Breast epithelium (tissue), 3 donors: ENCODE results near the gene RTN4R.
"Not testable (repeated sequence)": the region's sequence is repeated elsewhere in the genome, so short reads cannot be mapped to it uniquely, and the experiment has no call there.

Source experiments
- CTCF ChIP-seq, 3 donors: fragments of 450-650 bp; IDR thresholded peaks; one replicate each; pipeline ENCODE4 v1.5.1; 2016 to 2017; ENCODE audit warnings: antibody characterized with exemption in 3 of 3, mild to moderate bottlenecking in 3 of 3, moderate library complexity in 3 of 3
- POLR2A ChIP-seq: fragments of 450-650 bp; IDR thresholded peaks from one replicate; pipeline ENCODE4 v1.6.1; 2016; ENCODE audit warnings: antibody characterized with exemption, mild to moderate bottlenecking, moderate library complexity

- not testable (repeated sequence) for TF ChIP-seq CTCF (IDR thresholded peaks at IDR 0.05); POLR2A
Measured at GRCh38 chr22:20281473-20281872, 13.4 kb upstream of the RTN4R start.
